Spleen (tissue), 13 donors: ENCODE measurements around the gene NEK1. TPM values are rescaled to one million over a fixed set of nuclear protein-coding genes. Genes with fewer than 3 reads are reported as not detected.

Source experiments
- DNase-seq: peaks from one replicate; pipeline ENCODE4 v3.0.0-alpha.2; 2020
- H3K27ac ChIP-seq, 8 donors: fragments of 200-600 bp; sonication (generic) in 7 of 8; 1 replicate in 4 of 8; 2 replicates in 4 of 8; pipeline versions ENCODE4 v1.5.0 to v1.8.0; 2016 to 2021; ENCODE audit warnings: inconsistent platforms in 4 of 8, mild to moderate bottlenecking in 4 of 8, moderate library complexity in 1 of 8
- H3K27me3 ChIP-seq, 7 donors: fragments of 200-600 bp; sonication (generic) in 6 of 7; replicated peaks in 1 of 7; 1 replicate in 4 of 7; 2 replicates in 3 of 7; pipeline versions ENCODE4 v1.5.0 to v1.8.0; 2016 to 2021; ENCODE audit warnings: inconsistent platforms in 3 of 7, mild to moderate bottlenecking in 1 of 7
- H3K36me3 ChIP-seq, 6 donors: fragments of 200-600 bp; sonication (generic) in 5 of 6; 1 replicate in 4 of 6; 2 replicates in 2 of 6; pipeline versions ENCODE4 v1.5.0 to v1.8.0; 2016 to 2021; ENCODE audit warnings: inconsistent platforms in 2 of 6
- H3K4me1 ChIP-seq, 6 donors: fragments of 200-600 bp; sonication (generic) in 5 of 6; 1 replicate in 3 of 6; 2 replicates in 3 of 6; pipeline versions ENCODE4 v1.5.0 to v1.8.0; 2016 to 2021; ENCODE audit warnings: inconsistent platforms in 3 of 6
- H3K4me3 ChIP-seq, 8 donors: fragments of 200-600 bp; sonication (generic) in 7 of 8; 1 replicate in 4 of 8; 2 replicates in 4 of 8; pipeline versions ENCODE4 v1.5.0 to v1.8.0; 2016 to 2021; ENCODE audit warnings: inconsistent platforms in 4 of 8, mild to moderate bottlenecking in 4 of 8, moderate library complexity in 2 of 8
- H3K9me3 ChIP-seq, 8 donors: fragments of 200-600 bp; sonication (generic) in 7 of 8; 1 replicate in 4 of 8; 2 replicates in 4 of 8; pipeline versions ENCODE4 v1.5.0 to v1.8.0; 2016 to 2021; ENCODE audit warnings: inconsistent platforms in 4 of 8
- POLR2A ChIP-seq, 3 donors: fragments of 450-650 bp; IDR thresholded peaks; one replicate each; pipeline ENCODE4 v1.5.1; 2017; ENCODE audit warnings: antibody characterized with exemption in 3 of 3, mild to moderate bottlenecking in 1 of 3
- POLR2AphosphoS5 ChIP-seq, 3 donors: sonication (generic); formaldehyde crosslinking; IDR thresholded peaks; one replicate each; pipeline ENCODE4 v1.5.1; 2017; ENCODE audit warnings: antibody characterized with exemption in 3 of 3
- WGBS, 5 donors: extraction: QIAGEN DNeasy Blood & Tissue Kit in 3 of 5; methylation state at CpG; one replicate each; pipeline versions ENCODE4 v1.1.5 to v1.1.7; 2013 to 2018; 5-methylcytosine and 5-hydroxymethylcytosine counted together
- intact Hi-C: fragments of 100-400 bp; cut with DNase I; formaldehyde crosslinking; loops from one replicate; pipeline ENCODE4 v1.15.0; 2023; ENCODE audit warnings: low total_unique reads
- long read RNA-seq, 2 donors: transcript quantifications; one replicate each; lab custom pipeline, GENCODE V29; 2026
- polyA plus RNA-seq, 3 donors: library from polyadenylated mRNA; stranded (reverse); fragments of 200-250 nt; gene quantifications; one replicate each; pipeline ENCODE4 v1.2.1, GENCODE V29; 2013
- total RNA-seq, 7 donors: library from RNA; depleted of rRNA in 3 of 7; stranded (reverse); fragments of >200 nt in 3 of 7; fragmentation: NEBNext Ultra II Directional in 4 of 7; extraction: Animal tissue kit (Norgen Biotek cat#: 25700) in 4 of 7; gene quantifications; one replicate each; pipeline versions ENCODE4 v1.1.0 to v1.2.1, GENCODE V29; 2016 to 2021
- TF ChIP-seq, protein P1 (sequence below), 11 experiments: fragments of 200-600 bp in 7 of 11; fragments of 450-650 bp in 4 of 11; sonication (generic) in 4 of 11; IDR thresholded peaks in 8 of 11; conservative IDR thresholded peaks in 3 of 11; 1 replicate in 7 of 11; 2 replicates in 4 of 11; pipeline versions ENCODE4 v1.4.0 to v1.8.0; 2016 to 2021; ENCODE audit warnings: antibody characterized with exemption in 11 of 11, inconsistent platforms in 4 of 11, mild to moderate bottlenecking in 1 of 11
- donor health status: healthy with polysubstance abuse.
- donor health status: DM: no; HTN: no; CAD: no; lungs with moderate emphysema.
- donor health status: DM: no; HTN: no; CAD: no.
- donor health status: Bipolar disorder and iron deficiency.
- donor health status: healthy.
- donor health status: DM: no; HTN: no; CAD: no.
- donor health status: DM: yes; HTN: yes; CAD: no.

Gene NEK1, protein sequence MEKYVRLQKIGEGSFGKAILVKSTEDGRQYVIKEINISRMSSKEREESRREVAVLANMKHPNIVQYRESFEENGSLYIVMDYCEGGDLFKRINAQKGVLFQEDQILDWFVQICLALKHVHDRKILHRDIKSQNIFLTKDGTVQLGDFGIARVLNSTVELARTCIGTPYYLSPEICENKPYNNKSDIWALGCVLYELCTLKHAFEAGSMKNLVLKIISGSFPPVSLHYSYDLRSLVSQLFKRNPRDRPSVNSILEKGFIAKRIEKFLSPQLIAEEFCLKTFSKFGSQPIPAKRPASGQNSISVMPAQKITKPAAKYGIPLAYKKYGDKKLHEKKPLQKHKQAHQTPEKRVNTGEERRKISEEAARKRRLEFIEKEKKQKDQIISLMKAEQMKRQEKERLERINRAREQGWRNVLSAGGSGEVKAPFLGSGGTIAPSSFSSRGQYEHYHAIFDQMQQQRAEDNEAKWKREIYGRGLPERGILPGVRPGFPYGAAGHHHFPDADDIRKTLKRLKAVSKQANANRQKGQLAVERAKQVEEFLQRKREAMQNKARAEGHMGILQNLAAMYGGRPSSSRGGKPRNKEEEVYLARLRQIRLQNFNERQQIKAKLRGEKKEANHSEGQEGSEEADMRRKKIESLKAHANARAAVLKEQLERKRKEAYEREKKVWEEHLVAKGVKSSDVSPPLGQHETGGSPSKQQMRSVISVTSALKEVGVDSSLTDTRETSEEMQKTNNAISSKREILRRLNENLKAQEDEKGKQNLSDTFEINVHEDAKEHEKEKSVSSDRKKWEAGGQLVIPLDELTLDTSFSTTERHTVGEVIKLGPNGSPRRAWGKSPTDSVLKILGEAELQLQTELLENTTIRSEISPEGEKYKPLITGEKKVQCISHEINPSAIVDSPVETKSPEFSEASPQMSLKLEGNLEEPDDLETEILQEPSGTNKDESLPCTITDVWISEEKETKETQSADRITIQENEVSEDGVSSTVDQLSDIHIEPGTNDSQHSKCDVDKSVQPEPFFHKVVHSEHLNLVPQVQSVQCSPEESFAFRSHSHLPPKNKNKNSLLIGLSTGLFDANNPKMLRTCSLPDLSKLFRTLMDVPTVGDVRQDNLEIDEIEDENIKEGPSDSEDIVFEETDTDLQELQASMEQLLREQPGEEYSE (N-terminal part only)
- total RNA-seq = 10 to 100 TPM; 10.1 to 20.0 (median 16.3) TPM
- 1 to 10 TPM; 3.0 to 4.9 (median 4.4) TPM for polyA plus RNA-seq
- long read RNA-seq, donor 1 = 0 reads
- long read RNA-seq, donor 2 = 0 reads

DNA sequence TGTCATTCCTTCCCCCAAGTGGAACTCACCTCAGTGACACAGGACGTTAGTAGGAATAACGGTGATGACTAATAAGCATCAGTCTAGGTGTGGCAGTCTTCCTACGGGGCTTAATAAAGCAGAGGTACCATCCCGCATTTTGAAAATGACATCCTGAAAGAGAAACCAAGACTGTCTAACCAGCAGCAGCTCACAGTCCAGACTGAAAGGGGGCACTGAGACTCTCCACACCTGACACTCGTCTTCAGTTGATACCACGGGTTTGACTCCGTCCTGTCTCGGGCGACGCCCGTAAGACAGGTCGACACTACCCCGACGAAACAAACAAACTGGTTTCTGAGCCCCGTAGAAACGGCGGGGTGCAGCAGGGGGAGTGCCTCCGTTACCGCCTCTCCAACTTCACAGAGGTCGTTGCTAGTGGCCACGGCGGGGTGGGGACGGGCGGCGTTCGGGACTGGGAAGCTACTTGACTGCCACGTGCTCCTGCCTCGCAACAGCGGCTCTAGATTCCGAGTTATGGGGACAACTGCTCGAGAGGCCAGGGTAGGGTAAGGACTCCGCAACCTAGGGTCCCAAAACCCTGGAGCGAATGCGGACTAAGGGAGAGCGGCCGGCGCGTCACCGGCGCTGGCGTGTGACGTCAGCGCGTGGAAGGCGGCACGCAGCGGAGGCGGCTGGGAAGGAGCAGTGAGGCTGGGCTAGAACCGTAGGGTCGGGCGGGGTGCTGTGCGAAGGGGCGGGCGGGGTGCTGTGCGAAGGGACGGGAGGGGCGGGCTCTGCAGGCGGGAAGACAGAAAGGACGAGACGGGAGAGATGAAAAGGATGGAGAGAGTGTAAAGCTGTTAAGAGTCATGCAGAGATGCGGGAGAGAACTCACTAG, at the start of gene NEK1:
Gene NEK1, minus strand, starts transcription at position 593 of the 880 bp plus-strand sequence. CDS start 9,953 bp downstream, outside the sequence.
- intact Hi-C loops = loop anchor here (5.0 kb wide), 1 partner anchor 145 kb away; the partner anchor contains the start of gene HPF1
- Histone ChIP-seq H3K36me3 (peaks cover 0 to 5% (median 0%) of the 10 kb centered on the region in 6 donors), H3K9me3 (no peaks in the 10 kb centered on the region), H3K4me1 (peaks cover 14 to 45% (median 26%) of the 10 kb centered on the region in 6 donors), H3K27ac (peak within 1 kb of the TSS; percentile 93 to 99 (median 96)), H3K27me3 (no peaks in the 10 kb centered on the region), H3K4me3 (peak within 1 kb of the TSS; percentile 54 to 82 (median 72))
- DNase-seq = peak; percentile 97
- TF ChIP-seq POLR2A (IDR thresholded peaks at IDR 0.05) (peak in 2 of 3 donors; percentile 25 to 72), POLR2AphosphoS5 (IDR thresholded peaks at IDR 0.05) (peak; percentile 98 to 99 (median 99))
- TF ChIP-seq, protein P1, sequence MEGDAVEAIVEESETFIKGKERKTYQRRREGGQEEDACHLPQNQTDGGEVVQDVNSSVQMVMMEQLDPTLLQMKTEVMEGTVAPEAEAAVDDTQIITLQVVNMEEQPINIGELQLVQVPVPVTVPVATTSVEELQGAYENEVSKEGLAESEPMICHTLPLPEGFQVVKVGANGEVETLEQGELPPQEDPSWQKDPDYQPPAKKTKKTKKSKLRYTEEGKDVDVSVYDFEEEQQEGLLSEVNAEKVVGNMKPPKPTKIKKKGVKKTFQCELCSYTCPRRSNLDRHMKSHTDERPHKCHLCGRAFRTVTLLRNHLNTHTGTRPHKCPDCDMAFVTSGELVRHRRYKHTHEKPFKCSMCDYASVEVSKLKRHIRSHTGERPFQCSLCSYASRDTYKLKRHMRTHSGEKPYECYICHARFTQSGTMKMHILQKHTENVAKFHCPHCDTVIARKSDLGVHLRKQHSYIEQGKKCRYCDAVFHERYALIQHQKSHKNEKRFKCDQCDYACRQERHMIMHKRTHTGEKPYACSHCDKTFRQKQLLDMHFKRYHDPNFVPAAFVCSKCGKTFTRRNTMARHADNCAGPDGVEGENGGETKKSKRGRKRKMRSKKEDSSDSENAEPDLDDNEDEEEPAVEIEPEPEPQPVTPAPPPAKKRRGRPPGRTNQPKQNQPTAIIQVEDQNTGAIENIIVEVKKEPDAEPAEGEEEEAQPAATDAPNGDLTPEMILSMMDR (IDR thresholded peaks at IDR 0.05 in 8 of 11, conservative IDR thresholded peaks at IDR 0.05 in 3 of 11) = no peak
- 0 to 1% (median 0%) methylated on average over 41 to 61 of the region's 61 CpGs for WGBS, 5 donors

DNA sequence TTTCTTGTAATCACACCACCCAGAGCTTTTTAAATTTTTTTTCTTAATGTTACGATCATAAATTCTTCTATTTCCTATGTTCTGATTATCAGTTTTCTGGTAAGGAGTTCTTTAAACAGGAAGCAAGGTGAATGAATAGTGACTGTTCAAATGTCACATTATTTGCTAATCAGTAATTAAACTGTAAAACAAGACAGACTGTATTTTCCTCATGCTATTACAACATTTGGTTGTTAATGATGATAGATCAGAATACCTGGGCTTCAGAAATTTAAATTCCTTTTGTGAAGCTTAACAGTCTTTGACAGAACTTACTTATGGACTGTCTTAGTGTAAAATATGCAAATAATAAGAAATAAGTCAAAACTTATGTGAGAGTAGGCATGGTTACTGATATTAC, 49.4 kb upstream of the NEK1 start:
- H3K27me3 ChIP-seq = no peaks in the 10 kb centered on the region
- 90 to 98% (median 96%) methylated on average over 1 of the region's 1 CpG for WGBS, 5 donors
- no peak overlapping the region for H3K4me3 ChIP-seq
- no peak overlapping the region for H3K27ac ChIP-seq
- peaks cover 0 to 9% (median 0%) of the 10 kb centered on the region in 6 donors for H3K36me3 ChIP-seq
- intact Hi-C loops = no loop called here
- no peak for DNase-seq
- H3K4me1 ChIP-seq = peaks cover 6 to 51% (median 23%) of the 10 kb centered on the region in 6 donors
- peaks cover 0 to 7% (median 4%) of the 10 kb centered on the region in 8 donors for H3K9me3 ChIP-seq
- no peak for TF ChIP-seq POLR2AphosphoS5 (IDR thresholded peaks at IDR 0.05)
- no peak for TF ChIP-seq POLR2A (IDR thresholded peaks at IDR 0.05)
- TF ChIP-seq, protein P1 (IDR thresholded peaks at IDR 0.05 in 8 of 11, conservative IDR thresholded peaks at IDR 0.05 in 3 of 11) = no peak

DNA sequence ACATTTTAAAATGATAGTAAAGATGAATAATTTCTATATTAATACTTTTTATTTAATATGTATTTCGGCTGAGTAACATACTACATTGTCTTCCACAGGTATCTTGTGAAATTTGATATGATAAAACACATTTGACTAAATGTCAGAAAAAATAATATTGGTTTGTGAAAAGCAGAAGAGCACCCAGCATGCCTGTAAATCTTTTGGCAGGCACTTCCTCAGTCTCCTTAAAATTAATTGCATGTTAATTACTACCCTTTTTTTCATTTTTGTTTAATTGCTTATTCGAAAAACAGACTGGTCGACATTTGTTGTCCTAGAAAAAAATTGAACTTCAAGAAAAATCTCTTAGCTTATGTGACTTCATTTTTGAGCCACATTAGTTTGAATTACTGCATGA, 48.5 kb upstream of the NEK1 start:
- peak overlapping the region in 1 of 8 donors; percentile 32 for H3K4me3 ChIP-seq
- intact Hi-C loops = no loop called here
- DNase-seq = no peak
- H3K9me3 ChIP-seq = no peaks in the 10 kb centered on the region
- WGBS, 5 donors = 68 to 73% (median 70%) methylated on average over 3 of the region's 3 CpGs
- peaks cover 0 to 2% (median 0%) of the 10 kb centered on the region in 6 donors for H3K36me3 ChIP-seq
- no peaks in the 10 kb centered on the region for H3K27me3 ChIP-seq
- H3K4me1 ChIP-seq = peaks cover 6 to 51% (median 23%) of the 10 kb centered on the region in 6 donors
- H3K27ac ChIP-seq = peak overlapping the region in 4 of 8 donors; percentile 39 to 77 (median 69)
- TF ChIP-seq, protein P1 (IDR thresholded peaks at IDR 0.05 in 8 of 11, conservative IDR thresholded peaks at IDR 0.05 in 3 of 11) = no peak
- TF ChIP-seq POLR2A (IDR thresholded peaks at IDR 0.05) (no peak), POLR2AphosphoS5 (IDR thresholded peaks at IDR 0.05) (no peak)
